ENCODE measurements around the gene HSD17B12.
A peak's percentile ranks its signal among the peaks of the same experiment; 100 is the strongest.

HSD17B12 gene

GRCh38 chr11:43812471-43812870 lies 131.9 kb downstream of the HSD17B12 start:
- no peak for DNase-seq

DNA sequence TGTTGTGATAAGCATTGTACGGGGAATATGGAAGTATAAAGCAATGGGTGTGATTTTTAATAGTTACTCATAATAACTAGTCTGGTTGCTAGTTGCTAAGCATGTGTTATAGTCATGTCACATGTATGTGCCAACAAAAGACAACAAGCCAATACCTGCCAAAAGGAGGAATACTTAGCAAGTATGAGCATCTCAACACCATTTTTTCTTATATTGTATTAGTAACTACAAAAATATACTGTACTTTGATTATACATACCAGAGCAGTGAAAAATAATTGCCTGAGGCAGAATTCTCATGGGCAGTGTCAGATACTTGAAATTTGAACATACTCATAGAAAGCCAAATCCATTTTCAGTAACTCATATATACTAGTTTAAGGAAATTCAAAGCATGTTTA lies 137.7 kb downstream of the HSD17B12 start:
- no peak for DNase-seq

DNA sequence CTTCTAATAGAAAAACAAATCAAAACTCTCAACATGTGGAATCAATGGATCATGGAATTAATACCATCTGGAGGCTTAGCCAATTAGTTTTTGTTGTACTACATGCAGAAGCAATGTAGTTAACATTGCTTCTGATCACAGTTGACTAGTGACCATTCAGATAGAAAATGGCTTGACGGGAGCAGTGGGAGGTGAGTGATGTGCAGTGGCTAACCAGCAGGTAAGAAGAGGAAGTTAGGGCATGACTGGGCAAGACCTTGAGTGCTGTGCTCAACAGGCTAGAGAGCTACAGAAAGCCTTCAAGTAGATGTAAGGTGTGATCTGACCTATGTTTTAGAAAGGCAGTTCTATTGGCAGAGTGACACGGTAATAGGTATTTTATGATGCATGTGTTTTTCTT lies 139.4 kb downstream of the HSD17B12 start:
- no peak for DNase-seq

DNA sequence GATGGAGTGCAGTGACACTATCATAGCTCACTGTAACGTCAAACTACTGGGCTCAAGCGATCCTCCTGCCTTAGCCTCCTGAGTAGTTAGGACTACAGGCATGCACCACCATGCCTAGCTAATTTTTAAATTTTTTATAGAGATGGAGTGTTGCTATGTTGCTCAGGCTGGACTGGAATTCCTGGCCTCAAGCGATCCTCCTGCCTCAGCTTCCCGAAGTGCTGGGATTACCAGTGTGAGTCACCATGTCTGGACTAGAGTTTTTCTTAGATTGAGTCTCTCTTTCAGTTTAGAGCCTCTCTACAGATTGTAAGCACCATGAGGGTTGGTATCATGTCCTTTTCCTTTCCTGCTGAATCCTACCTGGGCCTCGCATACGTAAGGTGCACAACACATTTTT lies 142.8 kb downstream of the HSD17B12 start:
- no peak for DNase-seq

- DNase-seq = no peak
These were observed 143.3 kb downstream of the HSD17B12 start for GRCh38 chr11:43823851-43824250.

DNA sequence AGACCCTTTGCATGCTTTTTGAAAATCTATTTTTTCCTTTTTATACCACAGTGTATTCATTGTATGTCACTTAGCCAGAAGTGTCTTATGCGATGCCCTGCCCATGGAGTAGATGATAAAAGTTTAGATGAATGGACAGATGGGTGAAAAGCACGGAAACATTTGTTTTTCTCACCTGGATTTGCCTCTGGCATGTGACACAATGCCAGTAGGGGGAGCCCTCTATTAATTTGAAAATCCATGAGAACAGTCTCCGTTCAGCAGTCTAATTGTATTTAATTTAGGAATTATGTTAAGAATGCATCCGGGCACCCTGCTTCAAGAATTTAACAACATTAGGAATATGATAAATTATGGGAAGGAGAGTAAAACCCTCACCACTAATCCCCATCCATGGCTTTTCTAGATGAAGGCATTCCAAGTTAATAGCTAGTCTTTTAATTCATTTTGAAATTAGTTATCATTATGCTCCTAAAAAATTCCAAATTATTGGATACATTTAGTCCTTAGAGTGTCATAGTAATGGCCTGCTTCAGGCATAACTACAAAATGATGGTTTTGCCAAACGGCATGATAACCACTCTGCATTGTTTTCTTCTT lies 144.8 kb downstream of the HSD17B12 start:
- DNase-seq = peak; percentile 18

DNA sequence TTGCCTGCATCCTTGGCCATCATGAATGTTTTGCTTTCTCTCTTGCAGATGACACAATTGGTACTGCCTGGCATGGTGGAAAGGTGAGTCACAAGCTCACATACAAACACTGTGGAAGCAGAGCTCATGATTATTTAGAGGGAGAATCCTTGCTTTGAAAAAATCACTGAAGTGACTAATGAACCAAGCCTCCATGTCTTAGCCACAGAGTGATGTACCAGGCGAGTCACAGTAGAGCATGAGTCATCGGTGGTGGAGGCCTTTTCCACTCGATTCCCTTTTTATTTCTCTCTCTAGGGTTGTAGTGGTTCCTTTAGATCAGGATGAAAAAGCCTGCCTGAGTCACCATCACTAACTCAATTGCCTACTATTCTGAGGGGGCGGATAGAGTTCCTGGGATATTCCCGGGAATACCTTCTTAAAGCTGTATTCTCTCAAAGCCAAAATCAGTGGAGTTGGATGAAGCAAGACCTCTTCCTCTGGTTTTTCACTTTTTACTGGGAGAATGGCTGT lies 150.4 kb downstream of the HSD17B12 start:
- DNase-seq = no peak

DNA sequence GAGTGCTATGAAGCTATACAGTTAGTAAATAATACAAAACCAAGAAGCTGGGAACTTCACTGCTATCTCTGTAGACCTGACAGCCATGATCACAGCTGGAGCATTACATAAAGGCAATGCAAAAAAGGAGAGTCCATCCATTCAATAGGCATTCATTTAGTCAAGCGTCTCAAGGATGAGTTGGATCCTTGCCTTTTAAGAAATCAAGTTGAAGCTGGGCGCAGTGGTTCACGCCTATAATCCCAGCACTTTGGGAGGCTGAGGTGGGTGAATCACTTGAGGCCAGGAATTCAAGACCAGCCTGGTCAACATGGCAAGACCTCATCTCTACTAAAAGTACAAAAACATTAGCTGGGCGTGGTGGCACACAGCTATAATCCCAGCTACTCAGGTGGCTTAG lies 152.0 kb downstream of the HSD17B12 start:
- no peak for DNase-seq

- no peak for DNase-seq
These were observed 153.1 kb downstream of the HSD17B12 start for GRCh38 chr11:43833657-43834073.

- DNase-seq = no peak
These were observed 153.7 kb downstream of the HSD17B12 start for GRCh38 chr11:43834286-43834685.

DNA sequence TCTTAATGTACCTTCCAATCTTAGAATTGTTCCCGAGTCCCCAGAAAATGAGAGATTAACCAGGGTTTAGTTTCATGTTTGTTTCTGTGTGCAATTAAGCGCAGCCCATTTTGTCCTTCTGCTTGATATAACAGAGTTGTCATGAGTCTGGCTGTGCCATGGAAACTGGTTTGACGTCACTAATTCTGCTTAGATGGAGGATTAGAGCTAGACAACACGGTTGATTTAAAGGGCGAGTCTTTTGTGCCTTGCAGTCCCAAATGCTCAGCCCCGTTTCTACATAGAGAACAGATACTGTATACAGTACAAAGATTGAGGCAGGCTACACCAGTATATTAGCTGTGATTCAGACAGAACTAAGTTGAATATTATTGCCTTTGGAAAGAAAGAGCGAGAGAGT lies 154.6 kb downstream of the HSD17B12 start:
- DNase-seq = no peak

DNA sequence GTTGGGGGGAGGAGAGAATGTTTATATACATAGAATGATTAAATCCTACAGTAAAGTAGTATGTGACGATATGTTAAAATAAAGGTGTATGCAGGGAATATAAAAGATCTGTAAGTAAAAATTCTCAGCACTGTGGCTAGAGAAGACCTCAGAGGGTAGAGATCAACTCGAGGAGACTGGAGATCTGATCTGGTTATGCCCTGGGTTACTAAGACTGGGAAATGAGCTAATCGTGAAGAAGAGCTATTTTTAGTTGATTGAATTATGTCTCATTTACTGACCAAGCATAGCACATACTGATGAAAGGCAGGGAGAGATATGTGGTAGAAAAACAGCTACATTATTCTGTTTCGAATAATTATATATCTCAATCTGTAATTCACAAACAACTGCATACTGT lies 157.3 kb downstream of the HSD17B12 start:
- no peak for DNase-seq

DNA sequence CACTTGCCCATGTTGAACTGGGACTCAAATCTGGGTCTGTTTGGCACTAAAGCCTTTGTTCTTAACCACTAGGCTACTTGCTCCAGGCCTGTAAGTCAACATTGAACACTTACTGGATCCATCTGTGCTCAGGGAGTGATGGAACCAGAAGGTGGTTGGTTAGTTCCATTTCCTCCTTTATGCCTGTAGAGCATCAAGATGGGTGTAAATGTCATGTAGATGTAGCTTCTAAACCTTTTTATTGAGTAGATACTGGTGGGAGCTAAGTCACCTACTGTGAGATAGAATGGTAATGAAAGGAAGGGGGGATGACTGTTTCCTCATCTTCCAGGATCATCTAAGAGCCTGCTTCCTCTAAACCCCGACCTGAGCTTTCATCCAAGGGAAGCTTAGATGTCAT lies 161.5 kb downstream of the HSD17B12 start:
- no peak for DNase-seq

- DNase-seq = no peak
These were observed 165.3 kb downstream of the HSD17B12 start for GRCh38 chr11:43845816-43846215.

DNA sequence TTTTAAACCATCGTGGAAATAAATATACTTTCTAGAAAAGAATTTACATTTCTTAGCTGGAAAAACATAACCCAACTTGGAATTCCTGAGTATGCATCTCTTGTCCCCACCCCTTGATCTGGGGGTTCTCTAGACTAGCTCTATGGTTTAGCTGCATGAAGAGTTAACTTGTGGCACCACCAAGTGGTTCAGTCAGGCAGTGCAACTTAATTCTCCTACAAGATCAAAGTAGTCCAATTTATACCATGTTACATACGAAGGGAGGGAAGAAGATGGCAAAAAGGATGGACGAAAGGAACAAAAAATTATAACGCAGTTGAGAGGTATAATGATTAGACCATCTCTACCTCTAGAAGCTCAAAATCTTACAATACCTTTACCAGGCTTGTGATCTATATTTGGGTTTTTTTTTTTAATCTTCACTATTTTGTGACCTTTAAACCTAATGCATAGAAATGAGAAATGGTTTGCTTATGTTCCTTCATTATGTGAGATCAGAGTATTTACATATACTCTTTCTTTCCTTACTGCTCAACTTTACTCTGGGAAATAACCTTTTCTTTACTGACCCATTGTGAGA lies 171.6 kb downstream of the HSD17B12 start:
- DNase-seq = peak; percentile 57

- DNase-seq = no peak
These were observed 173.2 kb downstream of the HSD17B12 start for GRCh38 chr11:43853781-43854180.

DNA sequence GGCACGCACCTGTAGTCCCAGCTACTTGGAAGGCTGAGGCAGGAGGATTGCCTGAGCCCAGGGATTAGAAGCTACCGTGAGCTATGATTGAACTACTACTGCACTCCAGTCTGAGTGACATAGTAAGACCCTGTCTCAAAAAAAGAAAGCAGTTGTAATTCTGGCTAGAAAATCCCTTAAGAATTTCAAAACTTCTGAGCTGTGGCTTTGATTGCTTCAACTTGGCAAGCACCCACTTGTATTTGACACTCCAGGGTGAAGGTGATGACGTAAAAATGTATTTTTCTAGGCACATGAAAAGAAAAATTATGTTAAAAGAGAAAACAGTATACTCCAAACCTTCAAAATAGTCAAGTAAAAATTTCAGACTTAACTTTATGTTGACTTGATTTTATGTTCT lies 176.5 kb downstream of the HSD17B12 start:
- DNase-seq = no peak

DNA sequence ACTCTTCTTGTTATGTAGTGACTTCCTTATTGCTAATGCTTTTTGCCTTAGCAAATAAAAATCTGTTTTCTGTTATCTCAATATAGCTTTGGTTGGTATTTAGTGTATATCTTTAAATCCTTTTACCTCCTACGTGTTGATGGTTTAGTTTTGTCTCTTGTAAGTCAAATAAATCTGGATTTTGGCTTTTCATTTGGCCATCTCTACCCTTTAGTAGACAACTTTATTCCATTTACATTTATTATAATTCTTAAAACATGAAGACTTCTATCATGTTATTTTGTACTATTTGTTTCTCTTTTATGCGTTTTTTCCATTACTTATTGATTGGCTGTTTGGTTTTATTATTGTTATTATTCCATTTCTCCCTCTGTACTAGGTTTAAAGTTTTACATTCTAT lies 180.6 kb downstream of the HSD17B12 start:
- DNase-seq = no peak

DNA sequence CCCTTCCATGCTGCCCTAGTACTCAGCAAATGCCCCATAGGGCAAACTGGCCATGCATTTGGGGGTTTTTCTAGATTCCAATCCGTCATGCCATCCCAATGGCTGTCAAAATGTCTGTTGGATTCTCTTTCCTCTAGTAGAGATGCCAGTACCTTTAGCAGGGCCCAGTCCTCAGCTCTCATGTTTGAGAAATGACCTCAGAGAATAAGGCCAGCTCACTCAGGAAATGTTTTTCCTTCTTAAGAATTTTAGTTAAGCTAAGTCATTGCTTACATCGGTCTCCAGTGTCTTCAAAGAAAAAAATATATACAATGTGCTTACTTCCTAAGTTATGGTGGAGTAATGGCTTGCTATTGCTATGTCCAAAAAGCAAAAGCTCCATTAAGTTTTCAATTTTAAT lies 186.0 kb downstream of the HSD17B12 start:
- DNase-seq = no peak

GRCh38 chr11:43866969-43867368 lies 186.4 kb downstream of the HSD17B12 start:
- no peak for DNase-seq

DNA sequence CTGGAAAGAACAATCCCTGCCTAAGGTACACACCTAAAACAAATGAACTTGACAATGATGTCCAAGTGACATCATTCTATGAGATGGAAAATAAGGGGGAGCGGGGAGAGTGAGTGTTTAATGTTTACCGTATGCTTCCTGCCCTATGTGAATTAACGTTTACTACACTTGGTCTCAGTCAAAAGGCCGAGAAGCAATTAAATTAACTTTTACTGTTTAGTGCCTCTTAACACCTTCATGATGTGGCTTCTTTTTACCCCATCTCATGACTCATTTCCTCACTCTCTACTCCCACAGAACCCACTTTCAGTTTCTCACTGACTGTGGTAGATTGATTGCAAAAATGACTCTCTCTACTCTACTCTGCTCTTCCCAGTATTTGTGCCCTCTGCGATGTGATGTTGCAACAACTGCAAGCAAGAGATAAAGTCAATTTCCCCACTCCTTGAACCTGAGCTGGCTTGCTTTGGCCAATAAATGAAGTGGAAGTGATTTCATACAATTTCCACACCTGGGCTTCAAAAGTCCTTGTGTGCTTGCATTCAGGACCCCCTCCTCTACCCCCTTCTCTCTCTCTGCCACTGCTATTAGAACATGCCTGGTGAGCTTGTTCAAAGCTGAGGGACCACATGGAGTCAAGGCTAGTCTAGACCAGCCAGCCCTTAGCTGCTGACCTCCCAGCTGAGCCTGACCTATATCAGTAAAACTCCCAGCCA lies 188.5 kb downstream of the HSD17B12 start:
- peak; percentile 65 for DNase-seq

DNA sequence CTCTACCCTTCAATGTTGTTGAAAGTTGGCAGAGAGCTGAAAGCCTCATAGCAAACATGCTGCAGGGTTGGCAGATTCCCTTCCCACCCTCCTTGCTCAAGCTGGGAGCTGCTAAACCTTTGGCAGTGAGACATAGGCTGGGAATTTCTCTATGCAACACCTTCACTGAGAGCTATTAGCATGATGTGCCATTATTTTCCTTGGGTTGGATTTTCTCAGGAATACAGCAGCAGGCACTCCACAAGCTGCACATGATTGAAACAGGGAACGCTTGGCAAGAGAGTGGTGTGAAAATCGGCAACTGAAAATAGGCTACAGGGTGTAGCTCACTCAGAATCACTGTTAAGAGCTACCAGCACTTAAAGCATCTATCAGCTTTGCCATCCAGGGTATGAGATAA lies 190.5 kb downstream of the HSD17B12 start:
- DNase-seq = no peak

DNA sequence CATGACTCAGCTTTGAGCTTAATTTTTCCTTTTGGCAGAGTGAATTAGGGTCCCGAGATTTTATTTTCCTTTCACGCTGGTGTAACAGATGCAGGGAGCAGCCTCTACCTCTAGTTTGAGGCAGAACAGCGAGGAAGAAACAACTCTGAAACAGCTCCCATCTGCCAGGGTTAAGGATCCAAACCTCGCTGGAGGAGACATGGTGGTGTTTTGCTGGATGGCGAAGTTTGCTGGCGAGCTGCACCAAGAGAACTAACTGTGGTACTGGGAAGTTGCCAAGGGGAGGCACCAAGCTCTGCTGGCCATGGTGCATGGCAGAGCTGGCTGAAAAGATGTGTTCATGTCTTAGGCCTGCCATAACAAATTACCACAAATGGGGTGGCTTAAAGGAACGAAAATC lies 192.5 kb downstream of the HSD17B12 start:
- DNase-seq = no peak

DNA sequence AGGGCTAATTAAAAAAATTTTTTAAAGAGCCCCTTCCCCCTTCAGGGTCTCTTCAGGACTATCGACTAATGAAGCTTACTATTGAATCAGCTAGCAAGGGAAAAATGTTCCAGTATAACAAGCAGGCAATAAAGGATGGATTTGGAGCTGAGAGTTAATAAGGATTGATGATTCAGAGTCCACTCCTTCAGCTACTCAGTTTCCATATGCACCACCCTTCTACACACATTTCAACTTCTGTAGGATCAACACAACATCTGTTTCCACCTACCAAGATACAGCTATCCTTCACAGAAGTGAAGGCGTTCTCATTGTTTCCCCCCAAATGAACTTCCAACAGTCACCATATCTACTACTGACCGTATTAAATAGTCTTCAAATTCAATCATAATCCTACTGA lies 193.5 kb downstream of the HSD17B12 start:
- DNase-seq = no peak

Measured in CD4-positive, alpha-beta T cell treated with Interleukin-12 subunit alpha and Interleukin-12 subunit beta, for 1 hour (primary cell).